Measurements from ENCODE around the gene MATN4.

DNA sequence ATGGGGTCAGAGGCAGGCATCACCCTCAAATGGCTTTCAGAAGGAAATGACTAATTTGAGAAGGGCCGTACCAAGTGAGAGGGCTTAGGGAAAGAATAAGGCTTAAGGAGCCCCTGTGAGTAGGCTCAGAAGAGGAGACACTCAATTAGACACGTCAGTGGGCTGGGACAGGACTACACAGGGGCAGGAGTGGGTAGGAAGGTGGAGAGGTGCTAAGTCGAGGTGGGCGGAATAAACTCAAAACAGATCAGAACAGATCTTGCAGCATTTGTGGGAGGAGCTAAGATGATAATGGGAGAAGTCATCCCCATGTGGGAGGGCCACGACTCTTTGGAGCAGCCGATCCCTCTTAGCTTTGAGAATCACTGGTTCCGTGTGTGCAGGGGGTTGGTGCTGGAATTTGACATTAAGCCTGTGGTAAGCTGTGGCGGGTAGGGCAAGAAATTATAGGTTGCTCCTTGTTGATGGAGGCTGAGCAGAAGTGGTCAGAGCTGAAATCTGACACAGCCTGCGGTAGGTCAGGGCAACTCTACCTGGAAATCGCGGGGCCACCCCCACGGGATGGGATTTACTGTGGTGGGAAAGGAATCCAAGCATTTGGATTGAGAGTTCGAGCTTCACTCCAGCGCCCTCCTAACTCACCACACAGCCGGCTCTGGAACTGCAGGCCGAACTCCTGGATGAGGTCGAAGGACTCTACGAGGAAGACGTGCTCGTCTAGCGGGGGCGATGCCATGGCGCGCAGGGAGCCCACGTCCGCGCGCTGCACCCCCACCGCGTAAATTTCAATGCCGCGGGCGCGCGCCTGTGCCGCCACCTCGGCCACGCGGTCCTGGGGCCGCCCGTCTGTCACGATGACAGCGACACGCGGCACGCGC is 4.3 kb downstream of the MATN4 start:
- TF ChIP-seq, protein P1, sequence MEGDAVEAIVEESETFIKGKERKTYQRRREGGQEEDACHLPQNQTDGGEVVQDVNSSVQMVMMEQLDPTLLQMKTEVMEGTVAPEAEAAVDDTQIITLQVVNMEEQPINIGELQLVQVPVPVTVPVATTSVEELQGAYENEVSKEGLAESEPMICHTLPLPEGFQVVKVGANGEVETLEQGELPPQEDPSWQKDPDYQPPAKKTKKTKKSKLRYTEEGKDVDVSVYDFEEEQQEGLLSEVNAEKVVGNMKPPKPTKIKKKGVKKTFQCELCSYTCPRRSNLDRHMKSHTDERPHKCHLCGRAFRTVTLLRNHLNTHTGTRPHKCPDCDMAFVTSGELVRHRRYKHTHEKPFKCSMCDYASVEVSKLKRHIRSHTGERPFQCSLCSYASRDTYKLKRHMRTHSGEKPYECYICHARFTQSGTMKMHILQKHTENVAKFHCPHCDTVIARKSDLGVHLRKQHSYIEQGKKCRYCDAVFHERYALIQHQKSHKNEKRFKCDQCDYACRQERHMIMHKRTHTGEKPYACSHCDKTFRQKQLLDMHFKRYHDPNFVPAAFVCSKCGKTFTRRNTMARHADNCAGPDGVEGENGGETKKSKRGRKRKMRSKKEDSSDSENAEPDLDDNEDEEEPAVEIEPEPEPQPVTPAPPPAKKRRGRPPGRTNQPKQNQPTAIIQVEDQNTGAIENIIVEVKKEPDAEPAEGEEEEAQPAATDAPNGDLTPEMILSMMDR (IDR thresholded peaks at IDR 0.05; ENCODE audit: borderline replicate concordance, extremely low read depth, low read length, poor library complexity, severe bottlenecking): no peak
- no peak for TF ChIP-seq EZH2 (IDR thresholded peaks at IDR 0.05; ENCODE audit: borderline replicate concordance, low read depth, low read length, severe bottlenecking)
